ENCODE data around the gene PA2G4. TPM values are rescaled to one million over a fixed set of nuclear protein-coding genes. Genes with fewer than 3 reads are reported as not detected.
A peak's percentile ranks its signal among the peaks of the same experiment; 100 is the strongest.

The PA2G4 gene
- total RNA-seq, 5 donors from 2014 or later (not counting 1 experiment from before 2014, with no cell fraction given): 67.5 to 113 (median 104) TPM

GRCh38 chr12:56145217-56145616, 40.9 kb downstream of the PA2G4 start:
- WGBS (ENCODE audit: insufficient coverage): no CpG with 5 or more reads among the region's 3 CpGs
- peaks cover 39% of the 10 kb centered on the region for H3K36me3 Mint-ChIP-seq
- H3K9me3 Mint-ChIP-seq: no peaks in the 10 kb centered on the region
- H3K4me1 Mint-ChIP-seq: peaks cover 34 to 41% (median 35%) of the 10 kb centered on the region in 3 donors
- ChIA-PET CTCF (no interaction called here), POLR2A (interaction anchor here (0.6 to 2.2 kb wide), 2 partner anchors 17 to 43 kb away, joined by 3 to 7 read pairs; partner anchors contain the start of gene ESYT1 (in 1 of the 2))
- H3K4me3 Mint-ChIP-seq: no peak overlapping the region
- H3K27ac ChIP-seq (ENCODE audit: low read length): no peak overlapping the region
- H3K27me3 Mint-ChIP-seq: no peaks in the 10 kb centered on the region
- no peaks in the 10 kb centered on the region for H3K9me3 ChIP-seq
- peaks cover 15 to 54% of the 10 kb centered on the region in 2 donors for H3K36me3 ChIP-seq (ENCODE audit: control insufficient read depth in 2 of 2, extremely low read depth in 1 of 2, insufficient read depth in 1 of 2, low read length in 1 of 2)
- DNase-seq (no peak), ATAC-seq (replicated peaks in 1 of 4) (no peak)
- no peaks in the 10 kb centered on the region for H3K27me3 ChIP-seq (replicated peaks in 1 of 2; ENCODE audit: control insufficient read depth in 2 of 2, extremely low read depth in 1 of 2, insufficient read depth in 2 of 2, low read length in 1 of 2)
- H3K27ac Mint-ChIP-seq: no peak overlapping the region
- no peak overlapping the region for H3K4me3 ChIP-seq (ENCODE audit: control insufficient read depth in 1 of 2, extremely low read depth in 1 of 2, low read length in 1 of 2)
- peaks cover 8 to 22% of the 10 kb centered on the region in 2 experiments for H3K4me1 ChIP-seq (ENCODE audit: control insufficient read depth in 1 of 2, extremely low read depth in 1 of 2, insufficient read depth in 2 of 2, low read length in 2 of 2)

GRCh38 chr12:56146492-56147460, 42.4 kb downstream of the PA2G4 start:
- Histone ChIP-seq H3K27ac (ENCODE audit: low read length) (no peak overlapping the region), H3K4me3 (ENCODE audit: control insufficient read depth in 1 of 2, extremely low read depth in 1 of 2, low read length in 1 of 2) (no peak overlapping the region), H3K27me3 (replicated peaks in 1 of 2; ENCODE audit: control insufficient read depth in 2 of 2, extremely low read depth in 1 of 2, insufficient read depth in 2 of 2, low read length in 1 of 2) (no peaks in the 10 kb centered on the region), H3K36me3 (ENCODE audit: control insufficient read depth in 2 of 2, extremely low read depth in 1 of 2, insufficient read depth in 1 of 2, low read length in 1 of 2) (peaks cover 15 to 40% of the 10 kb centered on the region in 2 donors), H3K9me3 (no peaks in the 10 kb centered on the region), H3K4me1 (ENCODE audit: control insufficient read depth in 1 of 2, extremely low read depth in 1 of 2, insufficient read depth in 2 of 2, low read length in 2 of 2) (peaks cover 14 to 26% of the 10 kb centered on the region in 2 experiments)
- POLR2A ChIA-PET: interaction anchor here in 1 of 2 donors (0.6 kb wide), 1 partner anchor 19 kb away, joined by 3 read pairs; the partner anchor contains the start of gene ESYT1
- DNase-seq: no peak
- ATAC-seq (replicated peaks in 1 of 4): no peak
- H3K9me3 Mint-ChIP-seq: no peaks in the 10 kb centered on the region
- CTCF ChIA-PET: interaction anchor here in 1 of 2 donors (0.7 kb wide), 1 partner anchor 329 kb away, joined by 4 read pairs; the partner anchor contains the start of genes ORMDL2 and SARNP
- H3K27ac Mint-ChIP-seq: peak overlapping the region; percentile 52 to 66
- WGBS (ENCODE audit: insufficient coverage): 94% methylated on average over 6 of the region's 13 CpGs
- no peak overlapping the region for H3K4me3 Mint-ChIP-seq
- H3K4me1 Mint-ChIP-seq: peaks cover 39 to 46% (median 40%) of the 10 kb centered on the region in 3 donors
- H3K36me3 Mint-ChIP-seq: peaks cover 29% of the 10 kb centered on the region
- H3K27me3 Mint-ChIP-seq: no peaks in the 10 kb centered on the region

- POLR2A ChIA-PET: interaction anchor here in 1 of 2 donors (0.6 kb wide), 2 partner anchors 17 to 32 kb away, joined by 9 to 11 read pairs; partner anchors contain the start of gene ZC3H10
- Histone ChIP-seq H3K4me3 (ENCODE audit: control insufficient read depth in 1 of 2, extremely low read depth in 1 of 2, low read length in 1 of 2) (no peak overlapping the region), H3K27me3 (replicated peaks in 1 of 2; ENCODE audit: control insufficient read depth in 2 of 2, extremely low read depth in 1 of 2, insufficient read depth in 2 of 2, low read length in 1 of 2) (no peaks in the 10 kb centered on the region), H3K36me3 (ENCODE audit: control insufficient read depth in 2 of 2, extremely low read depth in 1 of 2, insufficient read depth in 1 of 2, low read length in 1 of 2) (peaks cover 3 to 5% of the 10 kb centered on the region in 2 donors), H3K9me3 (no peaks in the 10 kb centered on the region), H3K4me1 (ENCODE audit: control insufficient read depth in 1 of 2, extremely low read depth in 1 of 2, insufficient read depth in 2 of 2, low read length in 2 of 2) (peaks cover 11 to 20% of the 10 kb centered on the region in 2 experiments), H3K27ac (ENCODE audit: low read length) (no peak overlapping the region)
- H3K4me3 Mint-ChIP-seq: peak overlapping the region; percentile 34 to 85 (median 42)
- H3K27me3 Mint-ChIP-seq: no peaks in the 10 kb centered on the region
- peaks cover 4% of the 10 kb centered on the region for H3K36me3 Mint-ChIP-seq
- no CpG with 5 or more reads among the region's 3 CpGs for WGBS (ENCODE audit: insufficient coverage)
- DNase-seq: peak in 1 of 35 experiments; percentile 36
- H3K9me3 Mint-ChIP-seq: no peaks in the 10 kb centered on the region
- peak overlapping the region; percentile 96 to 99 for H3K27ac Mint-ChIP-seq
- ATAC-seq (replicated peaks in 1 of 4): no peak
- CTCF ChIA-PET: interaction anchor here in 1 of 2 donors (0.6 to 1.9 kb wide), 4 partner anchors 8 to 33 kb away, joined by 3 to 12 read pairs (median 6); partner anchors contain the start of genes ESYT1 and ZC3H10
- H3K4me1 Mint-ChIP-seq: peaks cover 30 to 42% (median 37%) of the 10 kb centered on the region in 3 donors
These were observed 46.2 kb downstream of the PA2G4 start for GRCh38 chr12:56150563-56150962.

GRCh38 chr12:56151672-56152131, 47.3 kb downstream of the PA2G4 start:
- Histone ChIP-seq H3K36me3 (ENCODE audit: control insufficient read depth in 2 of 2, extremely low read depth in 1 of 2, insufficient read depth in 1 of 2, low read length in 1 of 2) (peaks cover 3 to 5% of the 10 kb centered on the region in 2 donors), H3K27me3 (replicated peaks in 1 of 2; ENCODE audit: control insufficient read depth in 2 of 2, extremely low read depth in 1 of 2, insufficient read depth in 2 of 2, low read length in 1 of 2) (no peaks in the 10 kb centered on the region), H3K4me3 (ENCODE audit: control insufficient read depth in 1 of 2, extremely low read depth in 1 of 2, low read length in 1 of 2) (peak overlapping the region; percentile 58 to 80), H3K27ac (ENCODE audit: low read length) (peak overlapping the region; percentile 87), H3K4me1 (ENCODE audit: control insufficient read depth in 1 of 2, extremely low read depth in 1 of 2, insufficient read depth in 2 of 2, low read length in 2 of 2) (peaks cover 11 to 21% of the 10 kb centered on the region in 2 experiments), H3K9me3 (no peaks in the 10 kb centered on the region)
- ChIA-PET CTCF (interaction anchor here (0.6 to 1.9 kb wide), 12 partner anchors 9 to 182 kb away, joined by 3 to 16 read pairs (median 4); partner anchors contain the start of genes ESYT1 (in 2 of the 2), PAN2 (in 1 of the 2), RNF41 (in 1 of the 2) and SMARCC2 (in 1 of the 2)), POLR2A (interaction anchor here (0.5 to 0.6 kb wide), 3 partner anchors 38 to 178 kb away, joined by 3 to 12 read pairs (median 4); no protein-coding TSS in a partner anchor)
- H3K4me3 Mint-ChIP-seq: peak overlapping the region; percentile 85 to 93 (median 93)
- H3K27ac Mint-ChIP-seq: peak overlapping the region; percentile 96 to 99
- under 1% methylated on average over 12 of the region's 12 CpGs for WGBS (ENCODE audit: insufficient coverage)
- DNase-seq (peak; percentile 41 to 76 (median 60)), ATAC-seq (replicated peaks in 1 of 4) (peak; percentile 66 to 73 (median 72))
- no peaks in the 10 kb centered on the region for H3K27me3 Mint-ChIP-seq
- H3K4me1 Mint-ChIP-seq: peaks cover 27 to 42% (median 39%) of the 10 kb centered on the region in 3 donors
- no peaks in the 10 kb centered on the region for H3K9me3 Mint-ChIP-seq
- peaks cover 4% of the 10 kb centered on the region for H3K36me3 Mint-ChIP-seq

GRCh38 chr12:56152132-56152755, 47.9 kb downstream of the PA2G4 start, which contains the start of gene MYL6B:
Gene MYL6B, plus strand, starts transcription at chr12:56152587. Its CDS starts 1,332 bp downstream, at chr12:56153919.
- H3K27me3 Mint-ChIP-seq: no peaks in the 10 kb centered on the region
- CTCF ChIA-PET: interaction anchor here (0.6 to 1.9 kb wide), 11 partner anchors 8 to 181 kb away, joined by 3 to 16 read pairs (median 4); partner anchors contain the start of genes ESYT1 (in 2 of the 2), PAN2 (in 1 of the 2), RNF41 (in 1 of the 2) and SMARCC2 (in 1 of the 2)
- Histone ChIP-seq H3K27me3 (replicated peaks in 1 of 2; ENCODE audit: control insufficient read depth in 2 of 2, extremely low read depth in 1 of 2, insufficient read depth in 2 of 2, low read length in 1 of 2) (no peaks in the 10 kb centered on the region), H3K27ac (ENCODE audit: low read length) (peak within 1 kb of the TSS; percentile 87), H3K9me3 (no peaks in the 10 kb centered on the region), H3K4me1 (ENCODE audit: control insufficient read depth in 1 of 2, extremely low read depth in 1 of 2, insufficient read depth in 2 of 2, low read length in 2 of 2) (peaks cover 11 to 26% of the 10 kb centered on the region in 2 experiments), H3K36me3 (ENCODE audit: control insufficient read depth in 2 of 2, extremely low read depth in 1 of 2, insufficient read depth in 1 of 2, low read length in 1 of 2) (peaks cover 3 to 5% of the 10 kb centered on the region in 2 donors), H3K4me3 (ENCODE audit: control insufficient read depth in 1 of 2, extremely low read depth in 1 of 2, low read length in 1 of 2) (peak within 1 kb of the TSS; percentile 58 to 80)
- peak within 1 kb of the TSS; percentile 96 to 99 for H3K27ac Mint-ChIP-seq
- under 1% methylated on average over 22 of the region's 37 CpGs for WGBS (ENCODE audit: insufficient coverage)
- H3K36me3 Mint-ChIP-seq: peaks cover 4% of the 10 kb centered on the region
- peak within 1 kb of the TSS; percentile 85 to 93 (median 93) for H3K4me3 Mint-ChIP-seq
- peak; percentile 93 to 94 (median 93) for ATAC-seq (replicated peaks in 1 of 4)
- peaks cover 28 to 43% (median 42%) of the 10 kb centered on the region in 3 donors for H3K4me1 Mint-ChIP-seq
- DNase-seq: peak; percentile 80 to 95 (median 89)
- POLR2A ChIA-PET: interaction anchor here (0.6 kb wide), 2 partner anchors 42 to 179 kb away, joined by 3 to 4 read pairs; no protein-coding TSS in a partner anchor
- no peaks in the 10 kb centered on the region for H3K9me3 Mint-ChIP-seq

All from T-cell (primary cell).